ENCODE results near the gene LENG1.

- TF ChIP-seq CTCF (IDR thresholded peaks at IDR 0.05; ENCODE audit: insufficient read depth, low read length), result no peak
- TF ChIP-seq POLR2AphosphoS5 (IDR thresholded peaks at IDR 0.05; ENCODE audit: low read depth), result no peak
- no peak for TF ChIP-seq SPI1 (IDR thresholded peaks at IDR 0.05; ENCODE audit: borderline replicate concordance, low read depth)
These were observed 25.4 kb downstream of the LENG1 start for GRCh38 chr19:54133957-54134590.

Data from HL-60 (cell line).